GM19372 (cell line): ENCODE results near the gene LRBA.
"Not testable (repeated sequence)": the region's sequence is repeated elsewhere in the genome, so short reads cannot be mapped to it uniquely, and the experiment has no call there.

ENCODE experiments used
- ATAC-seq: cut with Tn5 transposase; IDR thresholded peaks from one replicate; pipeline ENCODE4 v1.9.1; 2021; ENCODE audit warnings: mild to moderate bottlenecking, low read depth, moderate library complexity; ENCODE audit not compliant: unreplicated experiment

Gene LRBA, protein sequence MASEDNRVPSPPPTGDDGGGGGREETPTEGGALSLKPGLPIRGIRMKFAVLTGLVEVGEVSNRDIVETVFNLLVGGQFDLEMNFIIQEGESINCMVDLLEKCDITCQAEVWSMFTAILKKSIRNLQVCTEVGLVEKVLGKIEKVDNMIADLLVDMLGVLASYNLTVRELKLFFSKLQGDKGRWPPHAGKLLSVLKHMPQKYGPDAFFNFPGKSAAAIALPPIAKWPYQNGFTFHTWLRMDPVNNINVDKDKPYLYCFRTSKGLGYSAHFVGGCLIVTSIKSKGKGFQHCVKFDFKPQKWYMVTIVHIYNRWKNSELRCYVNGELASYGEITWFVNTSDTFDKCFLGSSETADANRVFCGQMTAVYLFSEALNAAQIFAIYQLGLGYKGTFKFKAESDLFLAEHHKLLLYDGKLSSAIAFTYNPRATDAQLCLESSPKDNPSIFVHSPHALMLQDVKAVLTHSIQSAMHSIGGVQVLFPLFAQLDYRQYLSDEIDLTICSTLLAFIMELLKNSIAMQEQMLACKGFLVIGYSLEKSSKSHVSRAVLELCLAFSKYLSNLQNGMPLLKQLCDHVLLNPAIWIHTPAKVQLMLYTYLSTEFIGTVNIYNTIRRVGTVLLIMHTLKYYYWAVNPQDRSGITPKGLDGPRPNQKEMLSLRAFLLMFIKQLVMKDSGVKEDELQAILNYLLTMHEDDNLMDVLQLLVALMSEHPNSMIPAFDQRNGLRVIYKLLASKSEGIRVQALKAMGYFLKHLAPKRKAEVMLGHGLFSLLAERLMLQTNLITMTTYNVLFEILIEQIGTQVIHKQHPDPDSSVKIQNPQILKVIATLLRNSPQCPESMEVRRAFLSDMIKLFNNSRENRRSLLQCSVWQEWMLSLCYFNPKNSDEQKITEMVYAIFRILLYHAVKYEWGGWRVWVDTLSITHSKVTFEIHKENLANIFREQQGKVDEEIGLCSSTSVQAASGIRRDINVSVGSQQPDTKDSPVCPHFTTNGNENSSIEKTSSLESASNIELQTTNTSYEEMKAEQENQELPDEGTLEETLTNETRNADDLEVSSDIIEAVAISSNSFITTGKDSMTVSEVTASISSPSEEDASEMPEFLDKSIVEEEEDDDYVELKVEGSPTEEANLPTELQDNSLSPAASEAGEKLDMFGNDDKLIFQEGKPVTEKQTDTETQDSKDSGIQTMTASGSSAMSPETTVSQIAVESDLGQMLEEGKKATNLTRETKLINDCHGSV (N-terminal part only)

DNA sequence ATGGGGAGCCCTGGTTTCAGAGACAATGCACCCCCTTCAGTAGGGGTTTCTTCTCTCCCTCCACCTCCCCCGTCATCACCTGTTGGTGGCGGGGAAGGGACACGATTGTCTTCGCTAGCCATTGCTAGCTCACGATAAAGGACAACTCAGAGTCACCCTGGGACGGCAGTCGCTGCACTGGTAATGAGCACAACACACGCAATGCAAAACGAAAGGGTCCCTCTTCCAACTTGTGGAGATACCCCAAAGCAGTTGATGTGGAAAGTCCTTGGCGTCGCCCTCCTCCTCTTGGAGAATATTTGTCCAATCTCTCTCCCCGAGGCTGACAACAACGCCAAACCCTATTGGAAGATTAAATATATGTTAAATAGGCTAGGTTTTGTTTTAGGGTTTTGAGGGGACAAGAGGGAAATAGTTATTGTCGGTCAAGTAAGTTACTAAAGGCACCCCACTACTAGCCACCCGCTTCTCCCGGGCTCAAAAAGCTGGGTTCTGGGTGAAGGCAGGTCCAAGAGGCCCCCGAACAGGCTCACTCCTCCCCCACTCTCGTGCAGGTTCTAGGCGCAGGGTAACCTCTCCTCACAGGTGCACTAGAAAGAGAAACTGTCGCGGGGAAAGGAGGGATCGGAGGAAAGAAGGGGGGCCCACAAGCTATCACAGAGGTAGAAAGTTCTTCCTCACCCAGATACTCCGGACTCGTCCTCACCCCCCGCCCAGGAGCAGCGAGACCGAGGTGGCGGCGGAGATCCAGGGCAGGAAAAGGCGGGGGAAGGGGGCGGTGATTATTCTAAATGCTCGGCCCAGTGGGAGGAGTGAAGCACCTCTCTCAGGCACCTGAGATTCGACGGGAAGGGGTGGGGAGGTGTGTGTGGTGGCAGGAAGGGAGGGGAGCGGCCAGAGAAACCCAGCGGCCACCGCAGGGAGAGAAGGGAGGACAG, at the start of gene LRBA:
Gene LRBA, minus strand, starts transcription at position 764 of the 938 bp plus-strand sequence. Its CDS starts 642 bp downstream, at position 122.
- ATAC-seq, result peak; percentile 61

DNA sequence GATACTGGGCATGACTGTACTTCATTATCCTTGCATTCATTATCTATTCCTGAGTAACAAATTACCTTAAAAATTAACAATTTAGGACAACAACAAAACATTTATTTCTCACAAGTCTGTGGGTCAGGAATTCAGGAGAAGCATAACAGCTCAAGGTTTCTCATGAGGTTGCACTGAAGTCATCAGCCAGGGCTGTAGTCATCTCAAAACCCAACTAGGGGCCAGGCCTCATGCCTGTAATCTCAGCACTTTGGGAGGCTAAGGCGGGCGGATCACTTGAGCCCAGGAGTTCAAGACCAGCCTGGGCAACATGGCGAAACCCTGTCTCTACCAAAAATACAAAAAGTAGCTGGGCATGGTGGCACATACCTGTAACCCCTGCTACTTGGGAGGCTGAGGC, 48.1 kb upstream of the LRBA start:
- not testable (repeated sequence) for ATAC-seq

DNA sequence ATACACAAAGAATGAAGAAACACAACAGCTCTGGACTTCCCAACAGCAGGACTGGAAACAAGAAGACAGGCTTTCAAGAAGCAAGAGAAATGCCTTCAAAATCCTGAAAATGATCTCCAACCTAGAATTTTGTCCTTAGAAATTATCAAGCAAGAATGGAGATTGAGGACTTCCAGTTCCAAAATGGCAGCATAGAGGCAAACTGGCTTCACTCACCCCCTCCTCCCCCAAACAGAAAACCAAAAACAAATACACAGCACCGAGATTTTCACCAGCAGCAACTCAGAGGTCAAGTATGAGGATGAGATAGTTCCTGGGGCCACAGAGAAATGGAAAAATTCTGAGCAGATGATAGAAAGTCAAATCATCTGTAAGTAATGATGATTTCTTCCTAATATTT, 40.5 kb upstream of the LRBA start:
- no peak for ATAC-seq

DNA sequence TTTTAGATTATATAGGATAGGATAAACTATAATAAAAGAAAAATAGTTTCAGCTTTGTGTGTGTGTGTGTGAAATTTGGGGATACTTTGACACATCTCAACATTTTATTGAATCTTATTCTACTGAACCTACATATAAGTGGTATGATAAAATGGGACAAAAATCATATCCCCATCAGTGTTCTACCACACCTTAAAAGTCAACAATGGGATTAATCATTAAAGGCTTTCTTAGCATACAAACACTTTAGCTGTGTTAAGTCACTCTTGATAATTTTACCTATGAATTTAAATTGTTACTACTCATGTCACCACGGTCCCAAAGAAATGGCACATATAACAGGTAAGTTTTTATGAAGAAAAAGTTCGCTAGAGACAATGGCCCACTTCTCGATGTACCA, 37.7 kb upstream of the LRBA start:
- peak; percentile 9 for ATAC-seq

DNA sequence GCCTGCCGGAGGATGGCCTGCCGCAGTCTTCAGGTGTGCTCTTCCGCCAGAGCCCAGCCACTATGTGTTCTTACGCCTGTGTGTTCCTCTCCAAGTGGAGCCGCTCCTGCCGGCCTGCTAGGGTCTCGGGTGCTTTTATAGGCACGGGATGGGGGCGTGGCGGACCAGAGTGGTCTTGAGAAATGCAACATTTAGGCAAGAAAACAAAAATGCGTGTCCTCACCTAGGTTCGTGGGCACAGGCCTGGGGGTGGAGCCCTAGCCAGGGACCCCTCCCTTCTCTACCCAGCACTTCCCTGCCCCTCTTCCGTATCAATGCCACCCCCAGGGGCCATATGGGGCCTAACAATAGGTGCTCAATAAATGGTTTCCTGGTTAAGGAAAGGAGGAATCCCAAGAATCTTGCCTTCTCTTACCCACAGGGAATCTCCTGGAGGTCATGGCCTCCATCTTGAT, 34.4 kb upstream of the LRBA start:
- ATAC-seq, result no peak

DNA sequence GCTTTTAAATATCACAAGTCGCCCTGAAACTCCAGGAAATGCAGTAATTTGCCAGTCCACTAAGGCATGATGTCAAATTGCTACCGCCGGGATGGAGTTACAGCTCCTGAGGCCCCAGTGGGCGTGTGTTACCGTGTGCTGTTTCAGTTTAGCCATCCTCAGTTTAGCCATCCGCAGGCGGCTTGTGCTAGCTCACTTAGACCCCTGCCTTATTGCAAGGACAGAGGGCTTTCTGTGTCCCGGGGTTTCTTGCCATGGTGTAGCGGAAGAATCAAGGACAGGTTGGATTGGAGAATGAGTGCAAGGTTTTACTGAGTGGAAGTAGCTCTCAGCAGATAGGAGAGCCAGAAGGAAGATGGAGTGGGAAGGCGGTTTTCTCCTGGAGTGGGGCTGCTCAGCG, 33.8 kb upstream of the LRBA start:
- no peak for ATAC-seq

DNA sequence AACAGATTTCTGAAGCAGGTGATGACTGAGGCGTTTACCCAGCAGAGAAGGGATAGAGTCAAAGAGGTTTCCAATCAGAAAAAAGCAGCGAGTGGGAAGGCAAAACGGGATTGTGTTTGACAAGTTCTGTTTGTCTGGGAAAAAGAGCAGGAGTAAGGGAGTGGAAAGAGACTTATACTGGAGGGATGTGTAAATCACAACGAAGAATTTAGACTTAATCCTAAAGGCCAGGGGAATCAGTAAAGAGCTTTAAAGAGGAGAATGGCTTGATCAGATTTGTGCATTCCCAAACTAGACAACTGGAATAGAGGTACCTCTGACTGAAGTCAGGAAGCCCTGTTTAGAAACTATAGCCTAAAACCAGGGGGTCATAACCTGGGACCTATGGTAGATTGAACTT, 31.5 kb upstream of the LRBA start:
- ATAC-seq, result no peak

DNA sequence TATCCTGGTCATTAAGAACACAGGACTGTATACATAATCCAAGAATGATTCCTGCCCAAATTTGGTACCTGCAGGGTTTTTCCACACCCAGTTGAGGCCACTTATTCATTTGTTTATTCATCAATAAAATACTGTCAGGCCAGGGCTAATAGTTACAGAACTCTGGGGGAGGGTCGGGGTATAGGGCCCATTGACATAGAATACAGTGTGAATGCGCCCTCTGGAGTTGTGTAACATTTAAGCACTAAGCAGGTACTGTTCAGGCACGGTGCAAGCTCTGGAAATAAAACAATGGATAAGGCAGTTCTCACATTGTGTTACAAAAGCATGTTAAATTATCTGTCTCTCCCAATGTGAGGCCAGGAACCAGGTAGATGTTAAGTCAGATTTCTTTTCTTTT, 30.8 kb upstream of the LRBA start:
- no peak for ATAC-seq

DNA sequence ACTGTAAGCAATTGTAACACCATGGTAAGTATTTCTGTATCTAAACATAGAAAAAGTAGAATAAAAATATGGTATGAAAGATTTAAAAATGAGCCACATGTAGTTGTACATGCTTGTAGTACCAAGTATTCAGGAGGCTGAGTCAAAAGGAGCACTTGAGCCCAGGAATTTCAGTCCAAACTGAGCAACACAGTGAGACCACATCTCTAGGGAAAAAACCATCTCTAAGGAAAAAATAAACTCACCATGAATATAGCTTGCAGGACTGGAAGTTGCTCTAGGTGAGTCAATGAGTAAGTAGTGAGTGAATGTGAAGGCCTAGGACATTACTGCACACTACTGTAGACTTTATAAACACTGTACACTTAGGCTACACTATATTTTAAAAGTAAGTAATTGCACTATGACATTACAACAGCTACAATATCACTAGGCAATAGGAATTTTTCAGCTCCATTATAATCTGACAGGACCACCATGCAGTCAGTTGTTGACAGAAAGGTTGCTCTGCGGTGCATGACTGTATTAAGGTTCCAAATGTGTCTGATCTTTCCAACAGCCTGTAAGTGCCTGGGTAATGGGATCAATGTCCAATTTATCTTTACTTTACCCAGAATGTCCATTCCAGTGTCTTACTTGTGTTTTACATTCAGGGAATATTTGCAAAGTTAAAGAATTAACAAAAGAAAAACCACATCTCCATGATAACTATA, 28.9 kb upstream of the LRBA start:
- ATAC-seq, result no peak

DNA sequence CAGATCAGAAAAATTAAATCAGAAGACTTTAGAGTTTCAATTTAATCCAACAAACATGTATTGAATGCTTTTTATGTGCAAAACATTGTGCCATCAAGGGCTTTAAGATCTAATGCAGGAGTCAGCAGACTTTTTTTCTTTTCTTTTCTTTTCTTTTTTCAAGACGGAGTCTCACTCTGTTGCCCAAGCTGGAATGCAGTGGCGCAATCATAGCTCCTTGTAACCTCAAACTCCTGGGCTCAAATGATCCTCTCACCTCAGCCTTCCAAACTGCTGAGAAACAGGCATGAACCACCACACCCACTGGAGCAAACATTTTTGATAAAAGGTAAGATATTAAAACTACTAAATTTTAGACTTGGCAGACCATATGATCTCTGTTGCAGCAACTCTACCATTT, 24.6 kb upstream of the LRBA start:
- no peak for ATAC-seq

DNA sequence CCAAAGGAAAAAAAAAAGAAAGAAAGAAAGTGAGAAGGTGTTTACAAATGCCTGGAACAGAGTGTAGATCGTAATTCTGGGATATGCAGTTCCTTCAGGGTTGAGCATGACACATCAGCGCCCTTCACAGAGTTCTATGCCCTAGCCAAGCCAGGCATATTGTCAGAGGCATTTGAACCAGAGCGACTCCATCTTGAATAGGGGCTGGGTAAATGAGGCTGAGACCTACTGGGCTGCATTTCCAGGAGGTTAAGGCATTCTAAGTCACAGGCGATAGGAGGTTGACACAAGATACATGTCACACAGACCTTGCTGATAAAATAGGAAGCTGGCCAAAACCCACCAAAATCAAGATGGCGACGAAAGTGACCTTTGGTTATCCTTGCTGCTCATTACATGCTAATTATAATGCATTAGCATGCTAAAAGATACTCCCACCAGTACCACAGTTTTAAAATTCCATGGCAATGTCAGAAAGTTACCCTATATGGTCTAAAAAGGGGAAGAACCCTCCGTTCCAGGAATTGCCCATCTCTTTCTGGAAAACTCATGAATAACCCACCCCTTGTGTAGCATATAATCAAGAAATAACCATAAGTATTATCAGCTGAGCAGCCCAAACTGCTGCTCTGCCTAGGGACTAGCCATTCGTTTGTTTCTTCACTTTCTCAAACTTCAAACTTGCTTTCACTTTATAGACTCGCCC, 23.5 kb upstream of the LRBA start:
- no peak for ATAC-seq

DNA sequence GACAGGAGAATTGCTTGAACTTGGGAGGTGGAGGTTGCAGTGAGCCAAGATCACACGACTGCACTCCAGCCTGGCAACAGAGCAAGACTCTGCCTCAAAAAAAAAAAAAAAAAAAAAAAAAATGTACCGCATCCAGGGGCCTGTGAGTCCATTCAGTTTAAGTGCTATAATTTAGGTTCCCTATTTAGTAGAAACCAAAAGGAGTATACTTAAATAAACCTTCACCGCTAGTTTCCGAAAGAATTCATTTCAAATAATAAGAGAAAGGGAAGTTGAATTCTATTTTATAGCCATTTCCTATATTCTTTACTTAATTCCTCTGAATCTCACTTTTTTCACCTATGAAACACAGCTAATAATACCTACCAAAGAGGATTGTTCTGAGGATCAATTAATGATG, 20.8 kb upstream of the LRBA start:
- ATAC-seq, result no peak

DNA sequence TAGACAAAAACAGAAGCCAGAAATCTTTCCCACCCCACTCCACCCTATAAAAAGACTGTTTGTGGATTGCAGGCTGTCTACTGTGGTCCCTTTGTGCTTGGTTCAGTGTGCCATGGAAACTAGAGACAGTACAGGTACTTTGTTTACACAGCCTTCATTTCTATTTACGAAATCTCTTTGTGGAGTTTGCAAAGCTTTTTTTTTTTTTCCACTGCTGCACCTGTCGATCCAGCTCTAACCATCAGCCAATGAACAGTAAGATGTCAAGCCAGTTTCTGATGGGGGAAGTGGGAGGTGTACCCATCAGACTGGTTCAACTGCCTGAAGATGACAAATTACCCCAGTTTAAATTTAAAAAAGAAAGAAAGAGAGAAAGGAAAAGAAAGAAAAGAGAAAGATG, 20.2 kb upstream of the LRBA start:
- no peak for ATAC-seq

DNA sequence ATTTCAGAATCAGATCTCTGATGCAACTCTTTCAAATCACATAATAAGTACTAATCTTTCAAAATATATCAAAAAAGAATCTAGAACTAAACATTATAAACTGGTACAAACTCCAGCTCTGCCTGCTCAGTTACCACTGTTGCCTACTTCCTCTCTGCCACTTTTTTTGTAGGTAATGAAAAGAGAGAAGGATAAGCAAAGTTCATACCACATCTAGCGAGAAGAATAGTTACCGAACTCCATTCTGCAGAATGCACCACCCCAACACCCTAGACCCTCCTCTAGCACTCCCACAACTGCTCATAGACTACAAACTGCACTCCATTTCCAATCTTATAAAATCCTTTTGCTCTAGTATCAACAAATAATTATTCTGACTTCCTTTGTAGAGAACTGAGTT, 19.7 kb upstream of the LRBA start:
- no peak for ATAC-seq

DNA sequence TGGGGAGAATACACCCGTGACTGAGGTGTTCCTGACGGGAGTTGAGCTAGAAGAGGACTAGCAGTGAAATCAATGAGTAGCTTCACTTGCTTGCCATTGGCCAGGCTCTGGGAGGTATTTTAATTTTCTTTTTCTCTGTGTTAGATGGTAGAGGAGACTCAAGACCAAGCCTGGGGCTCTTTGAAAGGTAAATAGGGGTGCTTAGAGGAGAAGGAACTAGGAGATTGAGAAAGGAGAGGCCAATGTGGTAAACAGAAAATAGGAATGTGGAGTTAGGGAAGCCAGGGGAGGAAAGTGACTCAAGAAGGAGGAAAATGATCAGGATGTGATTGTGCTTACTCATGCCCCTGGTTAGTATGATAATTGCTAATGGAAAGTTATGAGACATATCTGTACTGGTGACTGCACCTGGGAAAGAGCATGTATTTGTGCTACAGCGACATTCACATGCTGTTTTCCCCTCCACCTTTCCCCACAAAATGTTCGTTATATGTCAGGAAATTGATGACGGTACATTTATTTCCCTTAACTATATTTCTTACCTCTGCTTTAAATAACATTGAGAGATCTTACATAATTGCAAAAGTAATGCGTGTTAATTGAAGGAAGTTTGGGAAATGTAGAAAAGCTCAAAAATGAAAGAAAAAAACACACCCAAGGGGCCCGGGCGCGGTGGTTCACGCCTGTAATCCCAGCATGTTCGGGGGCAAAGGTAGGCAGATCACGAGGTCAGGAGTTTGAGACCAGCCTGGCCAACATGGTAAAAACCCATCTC, 16.9 kb upstream of the LRBA start:
- peak; percentile 32 for ATAC-seq

DNA sequence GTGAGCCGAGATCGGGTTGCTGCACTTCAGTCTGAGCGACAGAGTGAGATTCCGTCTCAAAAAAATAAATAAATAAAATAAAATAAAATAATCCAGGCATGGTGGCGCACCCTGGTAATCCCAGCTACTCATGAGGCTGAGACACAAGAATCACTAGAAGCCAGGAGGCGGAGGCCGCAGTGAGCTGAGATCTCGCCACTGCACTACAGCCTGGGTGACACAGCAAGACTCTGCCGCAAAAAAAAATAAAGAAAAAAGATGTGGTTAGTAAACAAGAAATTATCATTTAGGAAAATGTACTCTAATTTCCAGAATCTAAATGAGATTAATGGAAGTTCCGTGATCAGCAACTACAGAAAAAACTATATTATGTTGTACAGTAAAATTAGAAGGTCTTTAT, 14.5 kb upstream of the LRBA start:
- ATAC-seq, result no peak

DNA sequence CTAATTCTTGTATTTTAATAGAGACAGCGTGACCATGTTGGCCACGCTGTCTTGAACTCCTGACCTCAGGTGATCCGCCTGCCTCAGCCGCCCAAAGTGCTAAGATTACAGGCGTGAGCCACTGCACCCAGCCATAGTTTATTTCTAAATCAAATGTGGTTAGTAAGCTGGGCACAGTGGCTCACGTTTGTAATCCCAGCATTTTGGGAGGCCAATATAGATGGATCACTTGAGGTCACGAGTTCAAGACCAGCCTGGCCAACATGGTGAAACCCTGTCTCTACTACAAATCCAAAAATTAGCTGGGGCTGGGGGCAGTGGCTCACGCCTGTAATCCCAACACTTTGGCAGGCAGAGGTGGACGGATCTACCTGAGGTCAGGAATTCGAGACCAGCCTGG, 13.9 kb upstream of the LRBA start:
- ATAC-seq, result not testable (repeated sequence)

DNA sequence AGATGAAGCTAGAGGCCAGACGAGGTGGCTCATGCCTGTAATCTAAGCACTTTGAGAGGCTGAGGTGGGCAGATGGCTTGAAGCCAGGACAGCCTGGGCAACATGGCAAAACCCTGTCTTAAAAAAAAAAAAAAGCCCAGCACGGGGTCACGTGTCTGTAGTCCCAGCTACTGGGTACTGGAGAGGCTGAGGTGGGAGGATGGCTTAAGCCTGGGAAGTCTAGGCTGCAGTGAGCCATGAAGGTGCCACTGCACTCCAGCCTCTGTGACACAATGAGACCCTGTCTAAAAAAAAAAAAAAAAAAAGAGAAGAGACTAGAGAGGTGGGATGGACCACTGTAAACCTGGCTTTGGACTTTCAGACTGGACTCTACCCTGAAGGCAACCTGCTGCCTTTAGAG, 10.7 kb upstream of the LRBA start:
- no peak for ATAC-seq
